ENCODE measurements around the gene PIGR.

DNA sequence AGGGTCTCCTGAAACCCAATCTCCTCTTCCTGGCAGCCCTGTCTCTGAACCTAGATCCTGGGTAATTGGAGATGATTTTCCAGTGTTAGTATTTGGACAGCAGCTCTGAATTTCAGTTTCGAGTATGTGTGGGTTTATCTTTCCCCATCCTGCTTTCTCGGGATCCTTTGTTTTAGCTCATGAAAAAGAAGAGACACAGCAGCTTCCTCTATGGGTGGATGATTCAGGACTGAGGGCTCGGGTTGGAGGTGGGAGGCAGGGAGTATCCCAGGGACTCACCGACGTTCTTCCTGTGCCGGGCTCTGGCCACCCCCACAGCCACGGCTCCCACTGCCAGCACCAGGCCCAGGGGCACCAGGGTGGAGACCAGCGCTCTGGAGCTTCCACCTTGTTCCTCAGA, 14.1 kb downstream of the PIGR start:
- TF ChIP-seq POLR2AphosphoS5 (IDR thresholded peaks at IDR 0.05; ENCODE audit: low read depth, low read length): no peak
- TF ChIP-seq TAF1 (IDR thresholded peaks at IDR 0.05; ENCODE audit: low read depth, low read length): no peak
- TF ChIP-seq POLR2A (IDR thresholded peaks at IDR 0.05; ENCODE audit: low read depth, low read length): no peak
- TF ChIP-seq PAX5 (IDR thresholded peaks at IDR 0.05; ENCODE audit: insufficient read depth, low read length, severe bottlenecking): no peak
- TF ChIP-seq POU2F2 (IDR thresholded peaks at IDR 0.05; ENCODE audit: low read depth, low read length): no peak
- TF ChIP-seq SPI1 (IDR thresholded peaks at IDR 0.05; ENCODE audit: low read depth, low read length): no peak

Measured in GM12891 (cell line).